ENCODE data around the gene RAD51.

DNA sequence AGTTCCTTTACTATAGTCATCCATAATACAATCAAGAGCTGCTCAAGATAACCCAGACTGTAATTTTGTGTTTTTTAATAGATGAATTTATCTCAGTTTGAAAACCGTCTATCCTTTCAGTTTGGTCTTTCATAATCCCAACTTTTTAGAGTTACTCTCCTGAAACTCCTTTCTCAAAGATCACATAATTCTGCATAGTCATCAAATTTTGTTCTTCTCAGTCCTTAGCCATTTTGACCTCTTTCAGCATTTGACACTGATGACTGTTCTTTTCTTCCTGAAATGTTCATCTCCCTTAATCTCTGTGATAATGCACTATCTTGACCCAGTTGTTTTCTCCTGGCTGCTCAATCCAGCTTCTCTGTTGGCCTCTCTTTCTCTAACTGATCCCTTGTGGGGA, 47.5 kb upstream of the RAD51 start:
- no peak for TF ChIP-seq BACH2 (CRISPR knock-in tag; IDR thresholded peaks at IDR 0.05; ENCODE audit: borderline replicate concordance)
- TF ChIP-seq RARB (CRISPR knock-in tag; IDR thresholded peaks at IDR 0.05): no peak
- TF ChIP-seq PPARA (CRISPR knock-in tag; IDR thresholded peaks at IDR 0.05; ENCODE audit: borderline replicate concordance): no peak
- no peak for TF ChIP-seq ZNF70 (CRISPR knock-in tag; IDR thresholded peaks at IDR 0.05)
- TF ChIP-seq, protein P1, sequence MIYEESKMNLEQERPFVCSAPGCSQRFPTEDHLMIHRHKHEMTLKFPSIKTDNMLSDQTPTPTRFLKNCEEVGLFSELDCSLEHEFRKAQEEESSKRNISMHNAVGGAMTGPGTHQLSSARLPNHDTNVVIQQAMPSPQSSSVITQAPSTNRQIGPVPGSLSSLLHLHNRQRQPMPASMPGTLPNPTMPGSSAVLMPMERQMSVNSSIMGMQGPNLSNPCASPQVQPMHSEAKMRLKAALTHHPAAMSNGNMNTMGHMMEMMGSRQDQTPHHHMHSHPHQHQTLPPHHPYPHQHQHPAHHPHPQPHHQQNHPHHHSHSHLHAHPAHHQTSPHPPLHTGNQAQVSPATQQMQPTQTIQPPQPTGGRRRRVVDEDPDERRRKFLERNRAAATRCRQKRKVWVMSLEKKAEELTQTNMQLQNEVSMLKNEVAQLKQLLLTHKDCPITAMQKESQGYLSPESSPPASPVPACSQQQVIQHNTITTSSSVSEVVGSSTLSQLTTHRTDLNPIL (CRISPR knock-in tag; IDR thresholded peaks at IDR 0.05; ENCODE audit: low read depth): no peak
- no peak for TF ChIP-seq ZC3H10 (CRISPR knock-in tag; IDR thresholded peaks at IDR 0.05)
- no peak for TF ChIP-seq CSDC2 (CRISPR knock-in tag; IDR thresholded peaks at IDR 0.05)
- no peak for TF ChIP-seq ZFP3 (CRISPR knock-in tag; IDR thresholded peaks at IDR 0.05)
- TF ChIP-seq ARNTL (CRISPR knock-in tag; IDR thresholded peaks at IDR 0.05; ENCODE audit: borderline replicate concordance, low read depth): no peak
- TF ChIP-seq, protein P2, sequence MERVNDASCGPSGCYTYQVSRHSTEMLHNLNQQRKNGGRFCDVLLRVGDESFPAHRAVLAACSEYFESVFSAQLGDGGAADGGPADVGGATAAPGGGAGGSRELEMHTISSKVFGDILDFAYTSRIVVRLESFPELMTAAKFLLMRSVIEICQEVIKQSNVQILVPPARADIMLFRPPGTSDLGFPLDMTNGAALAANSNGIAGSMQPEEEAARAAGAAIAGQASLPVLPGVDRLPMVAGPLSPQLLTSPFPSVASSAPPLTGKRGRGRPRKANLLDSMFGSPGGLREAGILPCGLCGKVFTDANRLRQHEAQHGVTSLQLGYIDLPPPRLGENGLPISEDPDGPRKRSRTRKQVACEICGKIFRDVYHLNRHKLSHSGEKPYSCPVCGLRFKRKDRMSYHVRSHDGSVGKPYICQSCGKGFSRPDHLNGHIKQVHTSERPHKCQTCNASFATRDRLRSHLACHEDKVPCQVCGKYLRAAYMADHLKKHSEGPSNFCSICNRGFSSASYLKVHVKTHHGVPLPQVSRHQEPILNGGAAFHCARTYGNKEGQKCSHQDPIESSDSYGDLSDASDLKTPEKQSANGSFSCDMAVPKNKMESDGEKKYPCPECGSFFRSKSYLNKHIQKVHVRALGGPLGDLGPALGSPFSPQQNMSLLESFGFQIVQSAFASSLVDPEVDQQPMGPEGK (CRISPR knock-in tag; IDR thresholded peaks at IDR 0.05; ENCODE audit: borderline replicate concordance): no peak
- TF ChIP-seq ESRRG (CRISPR knock-in tag; IDR thresholded peaks at IDR 0.05): no peak

Measured in SK-N-SH treated with all-trans-retinoic acid at 6 μM for 48 hours (cell line).